GM12875 (cell line): ENCODE results near the gene CBFA2T3.

Source experiments
- H3K4me3 ChIP-seq: one replicate; pipeline ENCODE4 v1.5.1; 2011; ENCODE audit warnings: low read depth, low read length, control low read depth
- CTCF ChIP-seq: IDR thresholded peaks from 2 replicates; pipeline ENCODE4 v1.5.1; 2011; ENCODE audit warnings: low read depth, mild to moderate bottlenecking, control low read depth, inconsistent platforms, low read length, moderate library complexity, borderline replicate concordance; ENCODE audit not compliant: insufficient read depth

CBFA2T3 gene

DNA sequence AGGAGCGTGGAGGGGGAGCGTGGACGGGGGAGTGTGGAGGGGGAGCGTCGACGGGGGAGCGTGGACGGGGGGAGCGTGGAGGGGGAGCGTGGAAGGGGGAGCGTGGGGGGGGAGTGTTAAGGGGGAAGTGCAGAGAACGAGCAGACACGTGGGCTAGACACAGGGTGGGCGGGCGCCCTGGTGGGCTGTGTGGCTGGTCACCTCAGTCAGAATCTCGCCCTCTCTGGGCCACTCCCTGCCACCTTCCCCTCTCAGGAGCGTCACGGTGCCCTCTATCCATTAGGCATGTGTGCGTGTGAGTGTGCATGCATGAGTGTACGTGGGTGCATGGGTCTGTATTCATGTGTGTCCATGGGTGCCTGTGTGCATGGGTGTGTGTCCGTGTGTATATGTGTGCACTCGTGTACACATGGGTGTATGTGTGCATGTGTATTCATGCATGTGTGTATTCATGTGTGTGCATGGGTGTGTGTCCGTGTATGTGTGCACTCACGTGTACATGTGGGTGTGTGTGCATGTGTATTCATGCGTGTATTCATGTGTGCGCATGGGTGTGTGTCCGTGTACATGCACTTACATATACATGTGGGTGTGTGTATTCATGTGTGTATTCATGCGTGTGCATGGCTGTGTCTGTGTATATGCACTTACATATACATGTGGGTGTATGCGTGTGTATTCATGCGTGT lies 61.2 kb downstream of the CBFA2T3 start:
- H3K4me3 ChIP-seq: no peak overlapping the region
- no peak for TF ChIP-seq CTCF

DNA sequence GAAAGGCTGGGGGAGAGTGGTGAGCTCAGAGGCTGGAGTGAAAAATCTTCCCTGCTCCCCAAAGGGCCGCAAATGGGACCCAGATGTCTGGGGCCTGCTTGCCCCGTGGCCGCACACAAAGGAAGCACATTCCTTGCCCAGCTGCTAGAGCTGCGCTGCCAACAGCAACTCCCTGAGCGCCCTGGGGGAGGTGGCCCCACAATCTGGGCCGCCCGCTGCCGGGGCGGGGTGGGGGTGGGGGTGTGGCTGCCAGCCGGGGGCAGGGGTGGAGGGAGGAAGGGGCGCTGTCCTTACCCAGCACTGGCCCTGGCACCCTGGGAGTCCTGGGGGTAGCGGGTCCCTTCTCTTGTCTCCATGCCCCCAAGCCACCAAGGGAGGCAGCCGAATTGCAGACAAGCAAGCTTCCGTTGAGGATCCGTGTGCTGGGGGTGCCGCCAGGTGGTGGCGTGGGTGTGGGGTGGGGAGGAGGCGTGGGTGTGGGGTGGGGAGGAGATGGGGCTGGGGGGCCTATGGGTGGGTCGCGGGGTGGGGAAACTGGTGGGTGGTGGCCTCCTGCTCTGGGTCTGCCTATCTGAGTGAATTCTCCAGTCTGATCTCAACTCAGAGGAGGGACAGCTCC lies 62.1 kb downstream of the CBFA2T3 start:
- TF ChIP-seq CTCF: no peak
- H3K4me3 ChIP-seq: no peak overlapping the region

DNA sequence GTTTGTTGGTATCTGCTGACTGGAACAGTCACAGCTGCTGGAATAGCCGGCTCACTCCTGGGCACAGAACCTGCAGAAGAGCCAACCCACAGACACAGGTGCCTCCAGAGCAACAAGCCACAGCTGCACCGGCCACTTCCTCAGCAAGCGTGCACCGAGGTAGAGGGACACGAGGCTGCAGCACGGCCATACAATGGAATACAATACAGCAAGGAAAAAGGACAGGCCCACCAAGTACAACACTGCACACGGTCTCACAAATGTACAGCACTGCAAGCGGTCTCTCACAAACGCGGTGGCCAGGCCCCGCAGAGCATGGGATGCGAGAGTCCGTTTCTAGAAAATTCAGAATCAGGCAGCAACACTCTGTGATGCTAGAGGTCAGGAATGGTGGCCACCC lies 63.1 kb downstream of the CBFA2T3 start:
- TF ChIP-seq CTCF: no peak
- H3K4me3 ChIP-seq: no peak overlapping the region

GRCh38 chr16:88913001-88913612 lies 63.9 kb downstream of the CBFA2T3 start:
- TF ChIP-seq CTCF: no peak
- no peak overlapping the region for H3K4me3 ChIP-seq

GRCh38 chr16:88912556-88912955 lies 64.5 kb downstream of the CBFA2T3 start:
- TF ChIP-seq CTCF: no peak
- no peak overlapping the region for H3K4me3 ChIP-seq

- H3K4me3 ChIP-seq: no peak overlapping the region
- no peak for TF ChIP-seq CTCF
These were observed 65.1 kb downstream of the CBFA2T3 start for GRCh38 chr16:88911946-88912310.
